ENCODE data around the gene PGGHG.

Gene PGGHG

DNA sequence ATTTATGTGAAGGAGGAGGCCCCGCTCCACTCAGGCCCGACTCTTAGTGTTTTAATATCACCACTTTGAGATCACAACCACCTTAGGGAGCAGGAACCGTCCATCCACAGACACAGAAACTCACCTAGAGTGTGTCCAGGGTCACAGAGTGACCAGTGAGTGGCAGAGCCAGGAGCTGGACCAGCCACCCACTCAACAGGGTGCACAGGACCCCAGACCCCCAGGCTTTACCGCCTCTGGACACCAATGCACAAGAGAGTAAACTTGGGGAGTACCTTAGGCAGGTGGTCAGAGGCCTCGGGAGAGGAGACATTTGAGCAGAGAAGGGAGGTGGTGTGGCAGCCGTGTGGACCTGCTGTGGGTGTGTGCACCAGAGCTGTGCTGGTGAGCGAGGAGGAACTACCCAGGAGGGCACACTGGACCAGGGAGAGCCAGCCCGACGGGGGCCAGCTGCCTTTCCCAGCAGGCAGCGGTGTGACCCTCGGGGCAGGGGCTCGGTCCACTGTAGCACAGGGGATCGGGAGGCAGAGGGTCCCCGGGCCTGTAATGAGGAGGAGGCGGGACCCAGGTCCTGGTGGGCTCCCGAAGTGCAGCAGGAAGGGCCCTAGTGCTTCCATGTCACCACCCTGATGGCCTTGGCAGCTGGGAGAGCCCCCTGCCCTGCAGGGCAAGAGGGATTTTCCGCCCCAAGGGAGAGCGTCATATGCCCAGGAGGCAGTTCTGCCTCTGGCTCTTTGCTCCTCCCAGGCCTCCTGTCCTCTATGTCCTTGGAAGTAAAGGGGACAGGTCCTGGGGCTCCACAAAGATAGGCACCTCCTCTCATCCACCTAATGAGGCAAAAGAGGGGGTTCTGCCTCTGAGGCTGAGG is 18.2 kb upstream of the PGGHG start:
- no peak for DNase-seq

DNA sequence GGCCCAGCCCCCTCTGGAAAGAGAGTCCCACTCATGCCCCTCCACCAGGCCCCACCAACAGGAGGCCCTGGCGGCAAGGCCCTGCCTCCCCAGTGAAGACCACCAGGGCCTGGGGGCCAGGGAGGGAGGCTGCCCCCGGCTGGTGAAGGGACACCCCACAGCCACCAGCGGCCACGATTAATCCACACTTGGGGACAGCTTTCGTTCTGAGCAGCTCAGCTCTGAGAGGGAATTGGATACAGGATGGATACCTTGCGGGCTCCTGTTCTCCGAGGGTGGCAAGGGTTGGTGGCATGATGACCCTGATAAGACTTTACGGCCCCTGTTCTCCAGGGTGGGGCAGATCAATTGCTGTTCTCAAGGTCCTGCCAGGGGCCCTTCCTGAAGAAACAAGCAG is 17.6 kb upstream of the PGGHG start:
- DNase-seq, result no peak

DNA sequence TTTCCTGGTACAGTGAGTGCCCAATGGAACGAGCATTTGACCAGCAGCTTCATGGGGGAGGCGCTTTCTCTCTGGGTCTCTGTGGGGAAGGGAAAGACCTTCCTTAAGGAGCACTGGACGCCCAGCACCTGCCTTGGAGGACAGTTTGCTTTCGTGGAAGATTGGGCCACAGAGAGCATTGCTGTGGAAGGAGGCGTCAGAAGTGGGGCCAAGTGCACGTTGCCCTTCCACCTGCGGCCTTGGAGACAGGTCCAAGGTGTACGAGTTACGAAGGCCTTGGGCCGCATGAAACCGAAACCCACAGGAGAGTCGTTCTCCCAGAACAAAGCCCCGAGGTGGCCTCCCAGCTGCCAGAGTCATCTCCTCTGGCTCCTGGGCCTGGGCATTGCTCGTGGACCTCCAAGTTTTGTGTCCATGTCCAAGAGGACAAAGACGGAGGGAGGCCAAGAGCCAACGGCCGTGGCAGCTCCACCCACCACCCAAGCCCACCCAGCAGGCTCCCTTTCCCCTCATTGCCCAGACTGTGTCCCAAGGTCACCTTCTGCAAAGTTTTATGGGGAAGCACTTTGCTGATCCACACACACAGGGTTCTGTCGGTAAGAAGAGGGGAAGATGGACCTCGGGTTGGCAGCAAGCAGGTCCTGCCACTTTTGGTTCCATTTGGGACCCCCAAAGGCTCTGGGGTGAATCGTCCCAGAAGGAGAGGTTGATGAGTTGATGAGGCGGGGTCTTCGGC is 16.6 kb upstream of the PGGHG start:
- DNase-seq, result no peak

DNA sequence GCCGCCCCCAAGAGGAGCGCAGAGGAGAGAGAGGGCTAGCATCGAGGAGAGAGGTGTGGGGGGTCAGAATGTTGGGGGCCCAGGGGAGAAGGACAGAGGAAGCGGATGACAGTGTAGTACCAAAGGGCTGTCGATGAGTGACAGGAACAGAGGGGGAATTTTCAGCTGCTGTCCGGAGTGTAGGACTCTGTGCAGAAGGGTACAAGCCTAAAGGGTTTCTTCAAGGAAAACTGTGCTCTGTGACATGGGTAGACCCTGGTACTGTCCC is 16.1 kb upstream of the PGGHG start:
- no peak for DNase-seq

DNA sequence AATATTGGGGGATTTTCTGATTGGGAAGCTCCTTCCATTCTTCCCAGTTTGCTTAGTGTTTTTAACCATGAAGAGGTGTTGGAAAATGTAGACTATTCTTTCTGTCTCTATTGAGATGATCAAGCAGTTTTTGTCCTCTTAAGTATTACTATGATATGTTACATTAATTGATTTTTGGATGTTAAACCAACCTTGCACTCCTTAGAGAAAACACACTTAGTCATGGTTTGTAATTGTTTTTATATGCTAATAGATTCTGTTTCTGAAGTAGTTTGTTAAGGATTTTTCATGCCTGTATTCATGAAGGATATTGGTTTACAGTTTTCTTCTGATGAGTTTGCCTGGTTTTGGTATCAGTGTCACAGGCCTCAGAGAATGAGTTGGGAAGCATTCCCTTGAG is 12.7 kb upstream of the PGGHG start:
- DNase-seq, result no peak

DNA sequence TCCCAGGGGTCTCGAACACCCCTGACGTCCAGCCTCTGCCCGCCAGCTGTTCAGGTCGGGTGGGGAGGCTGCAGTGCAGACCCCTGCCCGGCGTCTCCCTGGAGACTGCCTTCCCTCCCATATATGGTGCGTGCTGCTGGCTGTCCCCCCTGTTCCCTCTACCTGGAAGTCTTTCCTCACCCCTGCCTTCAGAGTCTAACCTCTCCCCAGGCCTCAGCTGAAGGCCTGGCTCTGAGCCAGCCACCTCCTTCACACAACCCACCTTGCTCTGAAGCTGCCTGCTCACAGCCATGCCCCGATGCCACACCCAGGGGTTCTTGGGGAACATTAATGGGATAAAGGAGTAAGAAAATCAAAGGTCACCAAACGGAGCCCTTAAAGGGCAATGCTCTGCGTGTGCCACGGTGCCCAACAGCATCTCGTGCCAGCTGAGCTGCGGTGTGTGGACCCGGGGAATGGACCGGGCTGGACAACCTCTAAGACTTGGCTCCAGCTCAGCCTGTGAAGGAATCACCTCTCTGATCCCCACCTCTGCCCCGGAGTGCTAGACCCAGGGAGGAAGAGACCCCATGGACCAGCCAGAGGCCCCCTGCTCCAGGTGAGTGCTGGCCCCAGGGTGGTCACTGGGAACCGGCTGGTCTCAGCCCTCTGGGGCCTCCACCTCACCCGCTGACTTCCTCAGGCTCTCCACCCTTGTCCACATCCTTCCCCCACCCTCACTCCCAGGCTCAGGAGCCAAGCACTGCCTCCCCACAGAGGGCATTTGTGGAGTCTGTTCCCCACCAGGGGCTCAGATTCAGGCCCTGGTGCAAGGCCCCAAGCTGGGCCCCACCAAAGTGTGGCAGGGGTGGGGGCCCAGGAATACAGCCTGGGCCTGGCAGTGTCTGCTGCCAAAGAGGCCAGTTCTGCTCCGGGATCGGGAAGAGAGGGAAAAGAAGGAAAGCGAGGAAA is 10.7 kb upstream of the PGGHG start, which contains the start of gene NLRP6:
Gene NLRP6, plus strand, starts transcription at position 407 of the 951 bp plus-strand sequence. Its CDS starts 163 bp downstream, at position 570.
- DNase-seq, result no peak

DNA sequence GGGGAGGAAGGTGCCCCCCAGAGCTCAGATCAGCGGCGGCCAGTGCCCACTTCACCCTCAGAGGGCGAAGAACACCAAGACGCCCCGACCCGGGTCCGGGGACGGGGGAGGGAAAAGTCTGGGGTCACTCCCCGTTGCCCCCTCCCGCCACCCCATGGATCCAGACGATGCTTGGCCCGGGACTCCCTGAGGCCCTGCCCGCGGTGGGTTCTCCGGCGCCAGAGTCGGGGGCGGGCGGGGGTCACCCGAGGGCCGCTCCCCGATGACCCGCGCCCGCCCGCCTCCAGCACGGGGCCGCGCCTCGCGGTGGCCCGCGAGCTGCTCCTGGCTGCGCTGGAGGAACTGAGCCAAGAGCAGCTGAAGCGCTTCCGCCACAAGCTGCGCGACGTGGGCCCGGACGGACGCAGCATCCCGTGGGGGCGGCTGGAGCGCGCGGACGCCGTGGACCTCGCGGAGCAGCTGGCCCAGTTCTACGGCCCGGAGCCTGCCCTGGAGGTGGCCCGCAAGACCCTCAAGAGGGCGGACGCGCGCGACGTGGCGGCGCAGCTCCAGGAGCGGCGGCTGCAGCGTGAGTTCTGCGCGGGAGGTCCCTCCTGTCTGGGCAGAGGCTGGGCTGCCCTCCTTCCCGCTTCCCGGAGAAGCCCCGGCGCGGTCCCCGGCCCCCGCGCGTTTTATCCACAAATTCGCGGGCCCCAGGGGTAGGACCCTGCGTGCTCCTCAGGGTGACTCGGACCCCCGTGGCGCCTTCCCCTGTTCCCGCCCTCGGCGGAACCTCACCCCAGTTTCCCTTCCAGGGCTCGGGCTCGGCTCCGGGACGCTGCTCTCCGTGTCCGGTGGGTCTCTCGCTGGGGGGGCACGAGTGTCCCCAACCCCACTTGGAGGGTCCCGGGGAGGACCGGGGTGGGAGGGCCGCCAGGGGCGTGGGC is 9.6 kb upstream of the PGGHG start:
- DNase-seq, result no peak

DNA sequence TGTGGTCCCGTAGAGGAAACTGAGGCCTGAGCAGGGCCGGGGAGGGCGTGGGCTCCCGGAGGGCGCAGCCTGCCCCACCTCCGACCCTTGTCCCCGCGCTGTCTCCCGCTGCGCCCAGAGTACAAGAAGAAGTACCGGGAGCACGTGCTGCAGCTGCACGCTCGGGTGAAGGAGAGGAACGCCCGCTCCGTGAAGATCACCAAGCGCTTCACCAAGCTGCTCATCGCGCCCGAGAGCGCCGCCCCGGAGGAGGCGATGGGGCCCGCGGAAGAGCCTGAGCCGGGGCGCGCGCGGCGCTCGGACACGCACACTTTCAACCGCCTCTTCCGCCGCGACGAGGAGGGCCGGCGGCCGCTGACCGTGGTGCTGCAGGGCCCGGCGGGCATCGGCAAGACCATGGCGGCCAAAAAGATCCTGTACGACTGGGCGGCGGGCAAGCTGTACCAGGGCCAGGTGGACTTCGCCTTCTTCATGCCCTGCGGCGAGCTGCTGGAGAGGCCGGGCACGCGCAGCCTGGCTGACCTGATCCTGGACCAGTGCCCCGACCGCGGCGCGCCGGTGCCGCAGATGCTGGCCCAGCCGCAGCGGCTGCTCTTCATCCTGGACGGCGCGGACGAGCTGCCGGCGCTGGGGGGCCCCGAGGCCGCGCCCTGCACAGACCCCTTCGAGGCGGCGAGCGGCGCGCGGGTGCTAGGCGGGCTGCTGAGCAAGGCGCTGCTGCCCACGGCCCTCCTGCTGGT is 8.8 kb upstream of the PGGHG start:
- DNase-seq, result no peak

DNA sequence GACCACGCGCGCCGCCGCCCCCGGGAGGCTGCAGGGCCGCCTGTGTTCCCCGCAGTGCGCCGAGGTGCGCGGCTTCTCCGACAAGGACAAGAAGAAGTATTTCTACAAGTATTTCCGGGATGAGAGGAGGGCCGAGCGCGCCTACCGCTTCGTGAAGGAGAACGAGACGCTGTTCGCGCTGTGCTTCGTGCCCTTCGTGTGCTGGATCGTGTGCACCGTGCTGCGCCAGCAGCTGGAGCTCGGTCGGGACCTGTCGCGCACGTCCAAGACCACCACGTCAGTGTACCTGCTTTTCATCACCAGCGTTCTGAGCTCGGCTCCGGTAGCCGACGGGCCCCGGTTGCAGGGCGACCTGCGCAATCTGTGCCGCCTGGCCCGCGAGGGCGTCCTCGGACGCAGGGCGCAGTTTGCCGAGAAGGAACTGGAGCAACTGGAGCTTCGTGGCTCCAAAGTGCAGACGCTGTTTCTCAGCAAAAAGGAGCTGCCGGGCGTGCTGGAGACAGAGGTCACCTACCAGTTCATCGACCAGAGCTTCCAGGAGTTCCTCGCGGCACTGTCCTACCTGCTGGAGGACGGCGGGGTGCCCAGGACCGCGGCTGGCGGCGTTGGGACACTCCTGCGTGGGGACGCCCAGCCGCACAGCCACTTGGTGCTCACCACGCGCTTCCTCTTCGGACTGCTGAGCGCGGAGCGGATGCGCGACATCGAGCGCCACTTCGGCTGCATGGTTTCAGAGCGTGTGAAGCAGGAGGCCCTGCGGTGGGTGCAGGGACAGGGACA is 8.0 kb upstream of the PGGHG start:
- no peak for DNase-seq

DNA sequence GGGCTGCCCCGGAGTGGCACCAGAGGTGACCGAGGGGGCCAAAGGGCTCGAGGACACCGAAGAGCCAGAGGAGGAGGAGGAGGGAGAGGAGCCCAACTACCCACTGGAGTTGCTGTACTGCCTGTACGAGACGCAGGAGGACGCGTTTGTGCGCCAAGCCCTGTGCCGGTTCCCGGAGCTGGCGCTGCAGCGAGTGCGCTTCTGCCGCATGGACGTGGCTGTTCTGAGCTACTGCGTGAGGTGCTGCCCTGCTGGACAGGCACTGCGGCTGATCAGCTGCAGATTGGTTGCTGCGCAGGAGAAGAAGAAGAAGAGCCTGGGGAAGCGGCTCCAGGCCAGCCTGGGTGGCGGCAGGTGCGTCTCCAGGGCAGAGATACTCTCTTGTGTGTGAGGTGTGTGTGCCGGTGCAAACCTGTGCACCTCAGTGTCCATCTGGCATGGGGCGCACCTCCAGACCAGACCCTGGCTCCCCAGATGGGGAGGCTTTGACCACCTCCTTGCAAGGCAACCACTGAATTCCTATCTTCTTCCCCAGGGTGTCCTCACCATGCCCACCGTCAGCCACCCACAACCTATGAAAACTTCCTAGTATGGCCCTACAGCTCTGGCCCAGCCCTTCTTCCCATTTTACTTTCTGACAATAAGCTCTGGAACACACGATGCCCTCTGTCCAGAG is 7.3 kb upstream of the PGGHG start:
- no peak for DNase-seq

DNA sequence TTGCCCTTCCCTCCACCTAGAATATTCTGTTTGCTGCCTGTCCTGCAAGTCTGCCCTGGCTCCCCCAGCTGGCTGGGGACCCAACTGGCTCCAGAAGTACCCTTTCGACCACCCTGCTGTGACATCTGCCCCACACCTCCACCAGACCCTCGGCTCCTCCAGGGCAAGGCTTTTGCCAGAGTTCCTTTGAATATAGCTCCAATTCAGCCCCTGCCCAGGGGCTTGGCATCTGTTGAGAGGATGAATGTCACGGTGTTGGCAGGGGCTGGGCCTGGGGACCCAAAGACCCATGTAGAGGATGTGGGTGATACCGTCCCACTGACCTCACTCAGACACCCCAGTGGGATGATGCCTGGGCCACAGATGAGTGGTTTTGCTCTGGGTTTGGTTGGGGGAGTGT is 6.8 kb upstream of the PGGHG start:
- no peak for DNase-seq

DNA sequence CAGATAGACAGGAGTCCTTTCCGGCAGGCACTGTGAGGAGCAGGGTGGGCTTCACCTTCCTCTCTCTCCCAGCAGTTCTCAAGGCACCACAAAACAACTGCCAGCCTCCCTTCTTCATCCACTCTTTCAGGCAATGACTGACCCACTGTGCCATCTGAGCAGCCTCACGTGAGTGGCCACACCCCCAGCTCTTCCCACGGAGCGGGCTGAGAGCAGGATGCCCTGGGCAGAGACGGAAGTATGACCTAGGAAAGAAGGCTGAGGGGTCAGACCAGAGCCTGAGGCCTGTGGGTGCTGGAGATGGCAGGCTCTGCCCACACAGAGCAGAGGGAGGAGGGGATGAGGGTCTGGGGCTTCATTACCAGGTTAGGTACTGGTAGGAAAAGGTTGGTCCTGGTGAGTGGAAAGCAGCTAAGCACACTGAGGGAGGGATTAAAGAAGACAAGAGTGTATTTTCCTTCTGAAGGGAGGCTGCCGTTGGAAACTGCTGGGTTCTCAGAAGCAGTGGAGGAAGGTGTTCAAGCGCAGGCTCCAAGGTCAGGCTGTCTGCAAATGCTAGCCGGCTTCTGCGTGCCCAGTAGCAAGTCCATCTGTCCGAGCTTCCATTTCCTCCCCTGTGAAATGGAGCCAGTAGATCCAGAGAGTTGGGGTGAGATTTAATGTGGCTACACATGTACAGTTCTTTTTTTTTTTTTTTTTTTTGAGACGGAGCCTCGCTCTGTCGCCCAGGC is 6.1 kb upstream of the PGGHG start:
- DNase-seq, result no peak

DNA sequence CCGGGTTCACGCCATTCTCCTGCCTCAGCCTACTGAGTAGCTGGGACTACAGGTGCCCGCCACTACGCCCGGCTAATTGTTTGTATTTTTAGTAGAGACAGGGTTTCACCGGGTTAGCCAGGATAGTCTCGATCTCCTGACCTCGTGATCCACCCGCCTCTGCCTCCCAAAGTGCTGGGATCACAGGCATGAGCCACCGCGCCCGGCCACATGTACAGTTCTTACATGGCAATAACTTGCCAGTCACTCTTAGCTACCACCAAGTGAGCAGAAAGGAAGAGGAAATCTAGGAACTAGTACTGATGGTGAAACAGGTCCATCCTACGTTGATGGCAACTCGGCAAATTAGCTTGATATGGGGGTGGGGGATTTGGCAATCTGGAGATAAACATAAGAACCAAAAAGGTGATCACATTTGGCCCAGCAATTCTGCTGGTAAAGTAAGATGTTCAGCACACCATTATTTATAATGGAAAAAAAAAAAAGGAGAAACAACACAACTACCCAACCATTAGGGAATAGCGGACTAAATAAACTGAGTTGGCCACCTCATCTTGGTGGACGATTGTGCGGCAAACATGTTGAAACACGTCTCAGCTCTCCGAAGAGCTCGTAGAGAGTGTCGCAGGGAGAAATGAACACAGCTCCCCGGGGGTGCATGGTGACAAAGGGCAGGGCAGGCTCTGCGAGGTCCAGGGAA is 5.4 kb upstream of the PGGHG start:
- DNase-seq, result no peak

DNA sequence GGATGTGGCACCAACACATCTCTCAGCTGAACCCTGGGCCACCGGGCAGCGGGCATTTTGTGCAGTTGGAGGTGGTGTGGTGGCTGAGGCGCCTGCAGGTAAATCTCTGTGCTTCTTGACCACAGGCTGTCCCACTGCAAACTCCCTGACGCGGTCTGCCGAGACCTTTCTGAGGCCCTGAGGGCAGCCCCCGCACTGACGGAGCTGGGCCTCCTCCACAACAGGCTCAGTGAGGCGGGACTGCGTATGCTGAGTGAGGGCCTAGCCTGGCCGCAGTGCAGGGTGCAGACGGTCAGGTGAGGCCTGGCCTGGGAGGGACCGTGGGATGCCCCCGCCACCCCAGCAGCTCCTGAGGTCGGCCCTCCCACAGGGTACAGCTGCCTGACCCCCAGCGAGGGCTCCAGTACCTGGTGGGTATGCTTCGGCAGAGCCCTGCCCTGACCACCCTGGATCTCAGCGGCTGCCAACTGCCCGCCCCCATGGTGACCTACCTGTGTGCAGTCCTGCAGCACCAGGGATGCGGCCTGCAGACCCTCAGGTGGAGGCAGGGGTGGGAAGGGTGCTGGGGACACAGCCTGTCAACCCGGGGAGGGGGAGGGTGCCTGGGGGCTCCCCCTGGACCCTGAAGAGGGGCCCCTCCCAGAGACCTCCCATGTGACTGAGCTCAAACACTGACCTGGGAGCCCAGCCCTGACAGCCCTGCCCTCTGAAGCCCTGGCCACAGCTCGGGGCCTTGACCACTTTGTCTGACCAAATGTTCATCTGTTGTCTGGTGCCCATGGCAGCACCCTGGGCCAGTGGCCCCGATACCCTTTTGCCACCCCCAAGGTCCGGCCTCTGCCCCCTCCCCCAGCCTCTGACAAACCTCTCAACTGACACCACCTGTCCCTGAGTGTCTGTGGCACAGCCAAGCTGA is 4.6 kb upstream of the PGGHG start:
- no peak for DNase-seq

DNA sequence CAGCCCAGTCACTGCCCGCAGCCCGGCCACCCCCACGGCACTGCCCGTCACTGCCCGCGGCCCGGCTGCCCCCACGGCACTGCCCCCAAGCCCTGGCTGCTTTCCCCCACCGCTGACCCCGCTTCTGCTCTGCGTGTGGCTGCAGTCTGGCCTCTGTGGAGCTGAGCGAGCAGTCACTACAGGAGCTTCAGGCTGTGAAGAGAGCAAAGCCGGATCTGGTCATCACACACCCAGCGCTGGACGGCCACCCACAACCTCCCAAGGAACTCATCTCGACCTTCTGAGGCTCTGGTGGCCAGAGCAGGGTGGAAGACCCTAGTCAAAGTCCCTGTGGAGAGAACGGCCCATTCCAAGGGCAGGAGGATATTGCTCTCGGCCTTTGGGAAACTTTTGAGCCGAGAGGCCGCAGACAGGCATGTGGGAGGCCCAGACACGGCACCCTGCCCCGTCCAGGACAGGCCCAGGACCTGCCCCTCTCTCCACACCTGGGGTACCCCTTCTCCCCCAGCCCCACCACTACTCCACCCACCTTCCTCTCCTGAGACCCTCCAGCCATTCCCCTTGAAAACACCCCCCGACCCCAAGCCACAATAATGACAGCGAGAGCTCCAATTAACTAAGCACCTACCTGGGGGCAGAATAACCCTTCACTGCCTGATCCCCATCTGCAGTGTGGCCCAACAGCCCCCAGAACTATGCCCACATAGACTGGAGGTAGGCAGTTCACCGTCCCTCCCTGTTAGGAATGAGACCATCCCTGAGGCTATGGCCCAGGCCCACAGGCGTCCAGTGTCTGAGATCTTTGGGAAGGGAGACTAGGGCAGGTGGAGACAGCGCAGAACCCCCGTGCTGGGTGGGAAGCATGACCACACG is 3.7 kb upstream of the PGGHG start:
- DNase-seq, result no peak

DNA sequence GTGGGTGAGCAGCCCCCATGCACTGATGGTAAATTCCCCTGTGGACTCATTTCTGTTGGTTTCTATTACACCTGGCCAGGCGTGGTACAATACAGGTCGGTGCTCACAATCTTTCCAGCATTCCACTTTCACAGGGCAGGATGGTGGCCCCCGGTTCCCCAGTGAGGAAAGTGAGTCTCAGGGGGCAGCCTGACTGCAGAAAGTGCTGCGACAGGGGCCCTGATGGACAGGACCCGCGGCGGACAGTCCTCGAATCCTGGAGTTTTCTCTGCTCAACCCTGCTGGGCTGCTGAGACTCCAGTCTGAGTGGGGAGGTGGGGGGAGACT is 3.1 kb upstream of the PGGHG start:
- DNase-seq, result no peak

Measured in KG1 (cell line).